ENCODE measurements around the gene SLC25A51.

The SLC25A51 gene

GRCh38 chr9:37936965-37937364 is 33.0 kb upstream of the SLC25A51 start:
- no peak for DNase-seq

- no peak for DNase-seq
Measured at GRCh38 chr9:37936376-37936775, 32.4 kb upstream of the SLC25A51 start.

GRCh38 chr9:37935096-37935495 is 31.2 kb upstream of the SLC25A51 start:
- DNase-seq, result no peak

DNA sequence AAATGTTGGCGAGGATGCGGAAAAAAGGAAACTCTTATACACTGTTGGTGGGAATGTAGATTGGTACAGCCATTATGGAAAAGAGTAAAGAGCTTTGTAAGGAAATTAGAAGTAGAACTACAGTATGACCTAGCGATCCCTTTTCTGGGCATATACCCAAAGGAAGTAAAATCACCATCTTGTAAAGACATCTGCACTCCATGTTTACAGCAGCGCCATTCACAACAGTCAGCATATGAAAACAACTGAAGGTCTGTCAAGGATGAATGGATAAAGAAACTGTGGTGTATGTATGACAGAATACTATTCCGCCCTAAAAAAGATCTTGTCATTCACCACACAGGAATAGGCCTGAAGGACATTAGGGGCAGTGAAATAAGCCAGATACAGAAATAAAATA is 27.7 kb upstream of the SLC25A51 start:
- DNase-seq, result no peak

GRCh38 chr9:37929441-37929895 is 25.5 kb upstream of the SLC25A51 start:
- no peak for DNase-seq

- DNase-seq, result no peak
Measured at GRCh38 chr9:37928552-37929430, 24.9 kb upstream of the SLC25A51 start.

DNA sequence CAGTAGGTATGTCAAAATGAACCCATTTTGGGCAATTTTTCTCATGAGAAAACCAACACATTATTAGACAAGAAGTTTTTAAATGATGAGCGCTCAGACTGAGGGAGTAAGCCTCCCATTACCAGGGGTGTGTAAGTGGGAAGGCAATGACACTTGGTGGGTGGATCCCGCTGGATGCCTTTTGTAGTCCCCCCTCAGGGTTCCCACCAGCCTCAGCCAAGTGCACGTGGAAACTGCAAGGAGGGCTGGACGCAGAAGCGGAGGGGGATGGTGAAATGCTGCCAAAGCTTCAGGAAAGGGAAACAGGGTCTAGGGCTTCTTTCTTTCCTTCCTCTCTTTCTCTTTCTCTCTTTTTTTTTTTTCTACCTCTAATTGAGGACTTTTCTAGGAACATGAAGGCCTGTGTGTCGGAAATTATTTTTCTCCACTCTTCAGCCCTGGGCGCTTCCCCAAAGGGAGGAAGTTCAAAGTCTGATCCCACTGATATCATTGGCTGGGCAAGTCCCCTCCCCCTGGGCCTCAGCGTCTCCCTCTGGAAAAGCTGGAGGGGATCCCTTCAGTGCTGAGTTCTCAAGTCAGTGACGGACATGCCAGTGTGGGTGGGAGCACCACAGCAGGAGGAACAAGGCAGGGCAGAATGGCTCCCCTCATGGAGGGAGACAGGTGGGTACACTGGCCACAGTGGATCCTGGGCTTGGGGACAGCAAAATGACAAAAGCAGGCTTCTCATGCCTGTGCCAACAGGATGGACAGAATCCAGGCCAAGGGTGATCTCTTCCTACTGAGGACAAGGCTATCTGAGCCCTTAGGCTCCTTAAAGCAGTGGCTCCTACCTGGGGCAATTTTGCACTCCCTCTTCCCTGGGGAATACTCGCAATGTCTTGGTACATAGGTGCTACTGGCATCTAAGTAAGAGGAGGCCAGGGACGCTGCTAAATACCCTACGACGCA is 23.9 kb upstream of the SLC25A51 start:
- DNase-seq, result no peak

GRCh38 chr9:37927132-37927531 is 23.2 kb upstream of the SLC25A51 start:
- DNase-seq, result no peak

DNA sequence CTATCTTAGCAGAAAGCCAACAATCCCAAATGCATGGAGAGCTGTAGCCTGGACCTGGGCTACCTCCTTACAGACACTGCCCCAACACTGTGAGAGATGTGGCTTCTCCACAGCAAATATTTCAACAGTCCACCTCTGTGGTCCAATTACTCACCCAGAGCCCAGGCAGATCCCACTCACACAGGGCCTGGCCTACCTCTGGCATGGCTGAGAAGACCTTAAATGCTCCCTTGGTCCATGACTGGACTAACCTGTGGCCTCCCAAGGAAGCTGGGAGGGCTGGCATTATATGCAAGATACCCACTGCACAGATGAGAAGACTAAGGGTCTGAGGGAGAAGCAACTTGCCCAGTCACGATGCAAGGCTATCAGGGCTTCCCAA is 22.8 kb upstream of the SLC25A51 start:
- DNase-seq, result no peak

GRCh38 chr9:37925786-37926736 is 22.1 kb upstream of the SLC25A51 start:
- DNase-seq, result no peak

GRCh38 chr9:37925006-37925405 is 21.1 kb upstream of the SLC25A51 start:
- no peak for DNase-seq

- DNase-seq, result no peak
Measured at GRCh38 chr9:37924538-37924937, 20.6 kb upstream of the SLC25A51 start.

DNA sequence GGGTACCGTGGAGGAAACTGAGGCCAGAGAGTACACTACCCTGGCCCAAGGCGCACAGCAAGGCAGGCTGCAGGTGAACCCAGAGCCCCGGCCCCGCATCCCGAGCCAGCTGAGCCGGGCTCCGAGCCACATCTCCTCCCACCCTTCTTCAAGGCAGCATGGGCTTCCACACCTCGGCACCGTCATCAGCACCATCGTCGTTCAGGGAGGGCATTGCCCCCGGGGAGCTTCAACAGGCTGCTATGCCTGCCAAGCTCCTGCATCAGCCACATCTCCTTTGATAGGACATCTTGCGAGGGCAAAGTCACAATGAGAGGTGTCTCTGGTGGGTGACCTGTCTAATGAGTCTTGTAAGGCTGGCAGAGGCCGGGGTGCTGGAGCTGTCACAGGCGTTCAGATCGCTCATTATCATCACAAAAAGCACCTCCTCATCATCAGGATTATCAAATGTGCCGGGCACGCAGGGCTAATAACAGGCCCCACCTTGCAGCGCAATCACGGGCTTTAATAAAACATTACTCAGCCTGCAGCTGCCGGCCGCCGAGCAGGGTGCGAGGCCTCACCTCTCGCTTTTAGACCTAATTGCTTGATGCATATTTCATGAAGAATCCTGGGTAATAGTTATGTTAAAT is 20.0 kb upstream of the SLC25A51 start:
- no peak for DNase-seq

DNA sequence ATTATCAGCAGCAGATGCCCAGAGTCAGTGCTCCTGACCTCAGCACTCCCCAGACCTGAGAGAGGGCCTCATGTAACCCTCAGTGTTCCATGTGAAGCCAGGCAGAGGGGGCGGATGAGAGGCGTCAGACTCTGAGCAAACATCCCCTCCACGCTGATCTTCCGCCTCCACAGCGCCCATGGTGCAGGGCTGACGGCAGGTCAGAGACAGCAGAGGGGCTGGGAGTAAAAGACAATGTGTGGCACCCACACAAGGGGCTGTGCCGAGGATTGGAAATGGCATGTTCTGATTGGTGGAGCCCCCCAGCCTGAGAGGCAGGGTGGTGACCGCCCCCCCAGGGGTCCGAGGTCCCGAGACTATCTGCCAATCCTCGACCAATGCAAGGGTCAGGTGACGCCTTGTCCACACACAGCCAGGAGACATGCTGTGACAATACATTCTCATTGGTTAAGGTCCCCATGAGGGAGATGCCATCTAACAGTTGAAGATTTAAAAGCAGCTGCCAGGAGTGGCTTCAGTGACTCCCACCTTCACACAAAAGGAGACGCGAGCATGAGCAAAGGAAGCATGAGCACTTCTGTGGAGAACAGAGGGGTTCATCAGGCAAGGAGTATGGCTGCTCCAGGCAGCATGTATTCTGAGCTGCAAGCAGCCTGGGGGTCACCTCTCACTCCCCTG is 19.3 kb upstream of the SLC25A51 start:
- DNase-seq, result no peak

DNA sequence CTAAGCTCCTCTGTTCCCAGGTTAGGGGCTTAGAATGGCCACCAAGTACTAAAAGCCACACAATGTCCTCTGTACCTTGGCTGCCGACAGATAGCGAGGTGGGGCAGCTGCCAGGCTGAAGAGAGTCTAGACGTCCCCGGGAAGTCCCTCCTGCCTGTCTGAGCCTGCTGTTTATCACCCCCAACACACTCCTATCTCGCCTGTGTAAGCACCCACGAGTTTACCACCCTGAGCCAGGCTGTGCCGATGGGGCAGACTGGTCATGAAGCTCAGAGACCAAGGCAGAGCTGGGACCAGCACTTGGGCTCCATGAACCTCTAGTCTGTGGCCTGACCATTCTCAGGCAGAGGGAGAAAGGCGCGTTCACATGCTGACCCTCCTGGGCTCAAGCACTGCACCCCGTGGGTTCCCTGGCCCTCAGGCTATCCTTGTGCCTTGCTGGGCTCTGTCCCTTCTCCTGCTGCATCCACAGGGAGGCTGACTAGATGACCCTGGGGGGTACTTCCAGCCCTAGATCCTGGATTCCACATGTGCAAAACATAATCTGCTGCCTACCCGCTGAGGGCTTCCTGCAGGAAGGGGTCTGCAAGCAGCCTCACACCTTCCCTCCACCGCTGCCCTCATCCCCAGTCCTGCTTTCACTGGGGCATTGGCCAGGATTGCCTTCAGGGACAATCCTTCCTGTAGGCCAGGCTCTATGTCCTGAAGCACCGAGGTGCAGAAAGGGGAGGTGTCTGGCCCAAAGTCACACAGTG is 18.6 kb upstream of the SLC25A51 start:
- DNase-seq, result no peak

GRCh38 chr9:37921546-37922300 is 17.8 kb upstream of the SLC25A51 start:
- DNase-seq, result no peak

- no peak for DNase-seq
Measured at GRCh38 chr9:37921168-37921510, 17.2 kb upstream of the SLC25A51 start.

DNA sequence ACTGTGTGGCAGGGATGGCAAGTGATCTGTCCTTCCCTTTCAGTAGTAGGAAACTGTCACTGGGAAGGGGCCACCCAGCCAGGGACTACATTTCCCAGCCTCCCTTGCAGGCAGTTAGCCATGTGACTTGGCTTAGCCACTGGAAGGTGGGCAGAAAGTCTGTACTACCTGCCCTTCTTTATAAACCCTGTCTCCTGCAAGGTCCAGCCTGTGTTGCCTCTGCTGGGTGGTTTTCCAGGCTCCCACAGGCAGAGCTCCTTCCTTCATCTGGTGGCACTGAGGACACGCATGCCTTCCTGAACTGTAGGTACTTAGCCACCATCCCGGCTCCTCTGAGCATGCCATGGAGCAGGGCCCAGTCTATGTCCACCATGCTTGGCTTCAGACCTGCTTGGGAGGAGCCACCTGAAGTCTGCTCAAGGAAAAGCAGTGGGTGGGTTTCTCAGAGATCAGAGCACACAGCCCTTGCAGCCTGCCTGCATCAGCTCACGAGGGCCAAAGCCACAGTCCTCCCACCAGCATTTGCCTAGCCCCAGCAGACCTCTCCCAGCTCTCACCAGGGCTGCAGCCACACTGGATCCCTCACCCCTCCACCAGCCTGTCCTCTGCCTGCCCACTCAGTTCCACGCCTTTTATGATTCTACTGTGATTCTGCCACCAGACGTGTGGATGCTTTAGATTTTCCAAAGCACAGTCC is 16.7 kb upstream of the SLC25A51 start:
- DNase-seq, result no peak

DNA sequence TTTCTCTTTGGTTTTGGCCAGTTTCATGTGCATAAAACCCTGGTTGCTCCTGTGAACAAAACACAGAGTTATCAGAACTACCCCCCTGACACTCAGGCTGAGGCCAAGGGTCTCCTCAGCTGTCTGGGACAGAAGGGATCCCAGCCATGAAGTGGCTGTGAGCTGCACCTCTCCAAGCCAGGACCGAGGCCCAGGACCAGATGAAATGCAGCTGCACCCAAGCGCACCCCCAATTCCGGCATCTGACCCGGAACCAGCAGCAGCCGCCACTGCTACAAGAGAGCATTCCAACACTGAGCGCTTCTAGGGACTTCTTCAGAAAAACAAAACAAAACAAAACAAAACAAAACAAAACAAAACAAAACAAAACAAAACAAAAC is 16.0 kb upstream of the SLC25A51 start:
- DNase-seq, result no peak
